ENCODE data around the gene CCN6.

- TF ChIP-seq CTCF (IDR thresholded peaks at IDR 0.05): peak; percentile 89
- TF ChIP-seq EZH2 (IDR thresholded peaks at IDR 0.05; ENCODE audit: borderline replicate concordance, insufficient read depth, low read depth, low read length, poor library complexity, severe bottlenecking): no peak
These were observed 10.6 kb upstream of the CCN6 start for GRCh38 chr6:112043032-112044007.
